ENCODE results near the gene NRAP. TPM values are rescaled to one million over a fixed set of nuclear protein-coding genes. Genes with fewer than 3 reads are reported as not detected.

Gene NRAP
- polyA plus RNA-seq, 1 of the 3 experiments (the other 2 are of a cell fraction), result not detected

- no peaks in the 10 kb centered on the region for H3K79me2 ChIP-seq (ENCODE audit: insufficient read depth)
- no peak overlapping the region for H3K4me2 ChIP-seq
- no peak overlapping the region for H3K9ac ChIP-seq
- no peak for DNase-seq
- CTCF ChIA-PET, result interaction anchor here (0.6 to 1.4 kb wide), 4 partner anchors 10 to 74 kb away, joined by 3 to 4 read pairs (median 3); no protein-coding TSS in a partner anchor
- no peaks in the 10 kb centered on the region for H3K36me3 ChIP-seq (replicated peaks in 1 of 2; ENCODE audit: control insufficient read depth in 1 of 2, insufficient read depth in 2 of 2, low read length in 1 of 2)
- H3K9me2 ChIP-seq, result no peaks in the 10 kb centered on the region
- POLR2A ChIA-PET, result no interaction called here
- no peak overlapping the region for H2AFZ ChIP-seq (ENCODE audit: low read depth)
- H3F3A ChIP-seq (replicated peaks; ENCODE audit: insufficient read depth), result no peaks in the 10 kb centered on the region
- H3K9me3 ChIP-seq, result no peaks in the 10 kb centered on the region
- H3K27me3 ChIP-seq (ENCODE audit: insufficient read depth), result peaks cover 6% of the 10 kb centered on the region; the same call in 1 of the 2 replicates
- no peak overlapping the region for H3K4me3 ChIP-seq (ENCODE audit: low read depth in 2 of 2, low read length in 1 of 2)
- H3K27ac ChIP-seq (ENCODE audit: low read depth in 2 of 2, low read length in 1 of 2), result no peak overlapping the region
- no peak for TF ChIP-seq YY1 (IDR thresholded peaks at IDR 0.05; ENCODE audit: low read depth)
- no peak for TF ChIP-seq EZH2phosphoT487 (IDR thresholded peaks at IDR 0.05; ENCODE audit: borderline replicate concordance, low read depth)
- no peak for TF ChIP-seq NRF1 (IDR thresholded peaks at IDR 0.05; ENCODE audit: low read depth, low read length)
- TF ChIP-seq CTCF (IDR thresholded peaks at IDR 0.05), result no peak
- TF ChIP-seq FOSL2 (IDR thresholded peaks at IDR 0.05; ENCODE audit: borderline replicate concordance, low read depth), result no peak
- TF ChIP-seq RFX5 (IDR thresholded peaks at IDR 0.05; ENCODE audit: low read length), result no peak
- no peaks in the 10 kb centered on the region for H4K20me1 ChIP-seq (ENCODE audit: insufficient read depth)
- H3K4me1 ChIP-seq (ENCODE audit: control insufficient read depth in 1 of 2, insufficient read depth in 2 of 2, low read depth in 1 of 2, low read length in 1 of 2), result peaks cover 0 to 4% of the 10 kb centered on the region in 2 experiments; a peak in 2 of 4 replicates
- WGBS (ENCODE audit: low lambda C conversion rate), result 37% methylated on average over 3 of the region's 3 CpGs
Observed at GRCh38 chr10:113639966-113640365, 23.9 kb downstream of the NRAP start.

GRCh38 chr10:113631684-113632367, 32.0 kb downstream of the NRAP start:
- WGBS (ENCODE audit: low lambda C conversion rate), result 25% methylated on average over 6 of the region's 6 CpGs
- no peaks in the 10 kb centered on the region for H3K79me2 ChIP-seq (ENCODE audit: insufficient read depth)
- H3K4me3 ChIP-seq (ENCODE audit: low read depth in 2 of 2, low read length in 1 of 2), result no peak overlapping the region
- TF ChIP-seq FOXM1 (IDR thresholded peaks at IDR 0.05; ENCODE audit: low read depth) (no peak), EZH2phosphoT487 (IDR thresholded peaks at IDR 0.05; ENCODE audit: borderline replicate concordance, low read depth) (no peak), TCF12 (IDR thresholded peaks at IDR 0.05) (no peak), SMC3 (IDR thresholded peaks at IDR 0.05; ENCODE audit: low read depth, low read length) (no peak), NFIC (IDR thresholded peaks at IDR 0.05; ENCODE audit: borderline replicate concordance) (no peak), USF2 (IDR thresholded peaks at IDR 0.05; ENCODE audit: borderline replicate concordance, low read depth, low read length) (no peak), TEAD4 (IDR thresholded peaks at IDR 0.05; ENCODE audit: borderline replicate concordance, insufficient read depth) (no peak), JUND (IDR thresholded peaks at IDR 0.05) (no peak), MEF2A (IDR thresholded peaks at IDR 0.05; ENCODE audit: borderline replicate concordance, low read depth) (no peak)
- H2AFZ ChIP-seq (ENCODE audit: low read depth), result no peak overlapping the region
- no peak for DNase-seq
- H3K4me2 ChIP-seq, result no peak overlapping the region
- no peaks in the 10 kb centered on the region for H3K9me2 ChIP-seq
- ChIA-PET CTCF (interaction anchor here (1.8 kb wide), 1 partner anchor 48 kb away, joined by 3 read pairs; the partner anchor contains the start of gene CASP7), POLR2A (no interaction called here)
- no peak overlapping the region for H3K27ac ChIP-seq (ENCODE audit: low read depth in 2 of 2, low read length in 1 of 2)
- H3K4me1 ChIP-seq (ENCODE audit: control insufficient read depth in 1 of 2, insufficient read depth in 2 of 2, low read depth in 1 of 2, low read length in 1 of 2), result no peaks in the 10 kb centered on the region; a peak in 1 of 4 replicates
- H3K36me3 ChIP-seq (replicated peaks in 1 of 2; ENCODE audit: control insufficient read depth in 1 of 2, insufficient read depth in 2 of 2, low read length in 1 of 2), result no peaks in the 10 kb centered on the region
- no peak overlapping the region for H3K9ac ChIP-seq
- no peaks in the 10 kb centered on the region for H3K9me3 ChIP-seq
- H3K27me3 ChIP-seq (ENCODE audit: insufficient read depth), result no peaks in the 10 kb centered on the region
- no peaks in the 10 kb centered on the region for H3F3A ChIP-seq (replicated peaks; ENCODE audit: insufficient read depth)
- no peaks in the 10 kb centered on the region for H4K20me1 ChIP-seq (ENCODE audit: insufficient read depth)
